HG03064 (cell line): ENCODE measurements around the gene ANKRD42.
"Not testable (repeated sequence)": the region's sequence is repeated elsewhere in the genome, so short reads cannot be mapped to it uniquely, and the experiment has no call there.

Experiments
- ATAC-seq: cut with Tn5 transposase; IDR thresholded peaks from one replicate; pipeline ENCODE4 v1.9.1; 2021; ENCODE audit warnings: low read depth; ENCODE audit not compliant: unreplicated experiment

Gene ANKRD42

DNA sequence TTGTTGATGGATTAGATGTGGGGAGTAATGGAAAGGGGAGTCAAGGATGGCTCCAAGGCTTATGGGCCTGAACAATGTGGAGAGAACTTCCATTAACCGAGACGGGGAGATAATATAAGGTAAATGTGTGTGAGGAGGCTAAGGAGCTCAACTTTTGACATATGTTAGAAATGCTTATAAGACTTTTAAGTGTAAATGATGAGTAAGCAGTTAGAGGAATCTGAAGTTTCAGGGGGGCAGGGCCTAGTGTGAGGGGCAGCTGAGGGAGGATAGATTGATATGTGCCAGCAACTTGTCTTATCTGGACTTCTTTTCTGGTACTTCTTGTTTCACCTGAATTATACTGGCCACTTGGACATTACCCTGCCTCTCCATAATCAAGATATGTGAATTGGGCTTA, 29.9 kb downstream of the ANKRD42 start:
- no peak for ATAC-seq

DNA sequence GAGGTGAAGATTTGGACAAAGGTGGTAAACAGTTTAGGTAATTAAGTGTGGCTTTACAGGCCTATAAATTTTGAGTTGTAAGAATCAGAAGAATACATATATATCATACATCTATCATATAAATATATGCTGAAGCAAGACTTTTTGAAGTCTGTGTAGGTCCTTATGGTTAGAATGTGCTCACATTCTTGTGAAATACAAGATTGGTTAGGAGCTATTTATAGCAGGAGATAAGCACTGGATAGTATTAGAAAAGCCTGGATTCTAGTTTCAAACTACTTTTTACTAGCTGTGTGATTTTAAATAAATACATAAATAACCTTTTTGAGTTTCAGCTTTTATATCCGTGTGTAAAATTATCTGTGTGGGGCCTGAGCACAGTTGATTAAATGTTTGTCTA, 42.3 kb downstream of the ANKRD42 start:
- ATAC-seq: no peak

DNA sequence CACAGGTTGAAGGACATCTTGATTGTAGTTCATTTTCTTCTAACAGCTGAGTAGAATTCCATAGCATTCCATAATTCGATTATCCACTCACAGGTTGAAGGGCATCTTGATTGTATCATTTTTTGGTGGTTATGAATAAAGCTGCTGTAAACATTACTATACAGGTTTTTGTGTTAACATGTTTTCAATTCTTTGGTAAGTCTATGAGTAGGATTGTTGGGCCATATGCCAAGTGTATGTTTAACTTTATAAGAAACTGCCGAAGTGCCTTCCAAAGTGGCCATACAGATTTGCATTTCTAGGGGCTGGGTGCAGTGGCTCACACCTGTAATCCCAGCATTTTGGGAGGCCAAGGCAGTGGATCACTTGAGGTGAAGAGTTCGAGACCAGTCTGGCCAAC, 44.6 kb downstream of the ANKRD42 start:
- ATAC-seq: no peak

DNA sequence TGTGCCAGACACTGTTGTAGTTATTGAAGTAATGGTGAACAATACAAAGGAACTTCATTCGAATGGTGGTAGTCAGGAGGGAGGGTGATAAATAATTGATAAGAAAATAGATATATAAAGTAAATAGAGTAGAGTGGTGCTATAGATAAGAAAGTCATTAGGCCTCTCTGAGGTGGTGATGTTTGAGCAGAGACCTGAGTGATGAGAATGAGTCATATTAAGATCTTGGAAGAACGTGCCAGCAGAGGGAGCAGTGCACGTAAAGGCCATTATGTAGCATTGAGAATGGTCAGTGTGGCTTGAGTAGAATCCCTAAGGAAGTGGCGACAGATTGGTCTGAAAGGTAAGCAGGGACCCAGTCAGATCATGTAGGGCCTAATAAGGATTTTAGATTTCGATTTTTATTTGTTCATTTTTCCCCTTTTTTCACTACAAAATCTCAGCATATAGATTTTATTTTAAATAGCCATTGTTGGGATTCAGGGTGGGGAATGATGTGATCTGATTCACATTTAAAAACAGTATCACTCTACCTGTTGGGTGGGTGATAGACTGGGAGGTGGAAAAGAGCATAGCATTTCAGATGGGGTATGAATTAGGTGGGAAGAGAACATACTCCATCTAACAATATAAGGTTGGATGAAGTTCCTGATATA, 47.9 kb downstream of the ANKRD42 start:
- ATAC-seq: no peak

DNA sequence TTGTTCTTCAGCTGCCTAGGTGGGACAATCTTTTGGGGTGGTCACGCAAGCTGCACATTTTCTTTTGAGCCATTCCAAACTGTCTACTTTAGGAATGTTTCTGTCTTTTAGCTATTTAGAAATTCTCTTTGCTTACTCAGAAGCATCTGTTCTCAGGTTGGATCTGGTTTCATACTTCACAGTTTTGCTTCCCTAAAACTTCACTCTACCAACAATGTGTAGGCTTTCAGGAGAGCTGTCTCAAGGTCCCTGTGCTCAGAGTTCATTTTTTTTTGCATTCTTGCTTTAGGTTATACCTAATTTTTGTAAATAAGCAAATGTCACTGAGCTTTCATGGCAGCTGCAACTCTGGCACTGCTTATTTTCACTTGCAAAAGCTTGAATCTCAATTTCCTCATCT, 55.9 kb downstream of the ANKRD42 start:
- no peak for ATAC-seq

DNA sequence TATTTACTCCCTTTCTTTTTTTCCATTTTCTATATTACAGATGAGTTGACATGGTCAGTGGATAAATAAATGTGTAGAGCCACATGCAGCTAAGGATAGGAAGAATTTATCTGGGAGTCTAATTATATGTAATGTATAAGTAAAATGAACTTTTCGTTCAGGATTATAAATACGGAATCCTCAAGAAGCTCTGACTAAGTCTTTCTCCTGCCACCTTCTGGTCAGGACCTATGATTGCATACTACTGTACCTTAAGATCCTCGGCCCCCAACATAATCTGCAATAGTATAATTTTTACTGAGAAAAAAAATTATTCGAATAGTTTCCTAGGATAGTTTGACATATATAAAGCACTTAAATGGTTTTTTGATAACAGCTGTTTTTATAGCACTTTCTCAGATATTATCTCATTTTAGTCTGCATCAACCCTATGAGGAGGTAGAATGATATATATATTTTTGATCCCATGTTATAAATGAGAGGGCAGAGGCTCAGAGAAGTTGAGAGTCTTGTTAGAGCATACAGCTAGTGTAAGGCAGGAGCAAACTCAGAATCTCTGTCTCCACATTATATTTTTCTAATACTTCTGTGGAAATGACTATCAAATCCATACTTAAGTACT, 56.6 kb downstream of the ANKRD42 start:
- no peak for ATAC-seq

DNA sequence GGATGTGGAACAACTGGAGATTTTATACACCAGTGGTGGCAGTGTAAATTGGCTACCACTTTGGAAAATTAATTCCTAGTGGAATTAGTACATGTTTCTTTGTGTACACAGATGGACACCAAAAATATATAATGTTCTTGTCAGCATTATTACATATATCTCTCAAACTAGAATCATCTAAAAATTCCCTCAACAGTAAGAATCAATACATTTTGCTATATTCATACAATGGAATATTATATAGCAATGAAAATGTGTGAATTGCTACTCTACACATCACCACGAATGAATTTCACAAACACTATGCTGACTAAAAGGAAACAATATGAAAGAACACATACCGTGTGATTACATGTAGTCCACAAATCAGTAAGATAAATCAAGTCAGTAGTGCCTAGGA, 58.8 kb downstream of the ANKRD42 start:
- ATAC-seq: no peak

DNA sequence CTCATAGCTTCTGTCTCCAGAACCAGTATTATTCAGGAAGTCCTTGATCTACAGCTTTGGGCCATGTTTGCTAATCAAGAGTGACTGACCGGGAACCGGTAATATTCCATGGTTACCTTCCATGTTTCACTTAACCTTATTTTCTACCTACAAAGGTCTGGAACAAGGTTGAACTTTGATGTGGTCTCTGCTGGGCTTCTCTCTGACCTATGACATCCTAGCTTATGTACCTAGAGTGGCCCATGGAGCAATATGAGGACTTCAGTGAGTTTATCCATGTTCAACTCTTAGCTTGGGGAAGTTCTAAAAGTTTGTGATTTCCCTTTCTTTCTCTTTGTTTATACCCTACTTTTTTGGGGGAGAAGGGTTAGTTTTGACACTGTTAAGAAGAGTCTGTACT, 59.4 kb downstream of the ANKRD42 start:
- ATAC-seq: no peak

DNA sequence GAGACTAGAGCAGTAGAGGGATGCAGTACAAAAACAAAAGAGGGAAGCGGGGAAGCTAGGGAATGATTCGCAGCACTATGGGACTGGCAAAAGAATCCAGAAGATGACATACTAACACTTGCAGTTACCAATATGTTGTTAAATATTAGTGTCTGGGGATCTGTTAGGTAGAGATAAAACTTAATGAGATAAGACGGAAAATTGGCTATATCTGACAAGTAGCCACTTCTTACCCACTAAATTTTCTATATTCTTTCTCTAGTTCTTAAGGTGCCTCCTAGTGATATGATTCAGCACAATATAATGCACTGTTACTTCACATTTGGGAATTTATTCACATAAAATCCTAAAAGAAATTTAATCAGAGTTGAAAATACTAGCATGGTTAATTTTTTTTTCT, 61.9 kb downstream of the ANKRD42 start:
- ATAC-seq: no peak

DNA sequence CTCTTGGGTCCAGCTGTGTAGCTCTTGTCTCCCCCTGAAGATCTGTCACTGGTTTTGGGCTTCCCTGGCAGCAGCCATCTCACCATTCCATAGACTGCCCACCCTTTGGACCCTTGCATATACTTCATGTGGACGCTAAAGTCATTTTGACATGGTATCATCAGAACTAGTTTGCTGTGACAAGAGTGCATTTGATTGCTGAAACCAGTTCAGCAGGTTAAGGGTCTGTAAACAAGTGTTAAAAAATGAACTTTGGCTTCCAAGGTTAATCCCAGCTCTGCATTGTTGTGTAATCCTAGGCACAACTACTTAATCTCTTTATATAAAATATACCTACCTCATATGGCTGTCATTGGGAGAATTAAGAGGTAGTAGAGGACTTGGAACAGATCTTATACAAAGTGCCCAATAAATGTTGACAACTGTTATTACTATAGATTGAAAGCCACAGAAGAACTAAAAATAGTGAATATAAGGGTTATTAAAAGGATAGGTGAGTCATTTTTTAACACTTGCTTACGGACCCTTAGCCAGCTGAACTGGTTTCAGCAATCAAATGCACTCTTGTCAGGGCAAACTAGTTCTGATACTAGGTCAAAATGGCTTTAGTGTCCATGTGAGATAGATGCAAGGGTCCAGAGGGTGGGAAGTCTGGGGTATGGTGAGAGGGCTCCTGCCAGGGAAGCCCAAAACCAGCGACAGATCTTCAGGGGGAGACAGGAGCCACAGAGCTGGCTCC, 63.3 kb downstream of the ANKRD42 start:
- ATAC-seq: no peak

DNA sequence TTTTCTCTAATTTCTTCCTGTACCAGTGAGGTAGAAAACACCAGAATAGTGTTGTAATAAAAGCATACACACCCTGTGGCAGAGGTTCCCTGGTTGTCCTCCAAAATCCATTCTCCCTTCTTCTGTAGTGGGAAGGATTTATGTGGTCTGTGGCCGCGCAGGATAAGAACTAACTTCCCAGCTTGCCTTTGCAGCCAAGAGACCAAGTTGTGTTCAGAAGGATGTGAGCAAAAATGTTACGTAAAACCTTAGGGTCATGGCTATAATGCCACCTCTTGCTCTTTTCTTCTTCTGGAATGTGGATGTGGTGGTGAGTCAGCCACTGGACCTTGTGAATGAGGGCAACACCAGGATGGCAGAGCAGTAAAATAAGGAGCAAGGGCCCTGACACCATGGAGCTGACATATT, 64.3 kb downstream of the ANKRD42 start:
- no peak for ATAC-seq

DNA sequence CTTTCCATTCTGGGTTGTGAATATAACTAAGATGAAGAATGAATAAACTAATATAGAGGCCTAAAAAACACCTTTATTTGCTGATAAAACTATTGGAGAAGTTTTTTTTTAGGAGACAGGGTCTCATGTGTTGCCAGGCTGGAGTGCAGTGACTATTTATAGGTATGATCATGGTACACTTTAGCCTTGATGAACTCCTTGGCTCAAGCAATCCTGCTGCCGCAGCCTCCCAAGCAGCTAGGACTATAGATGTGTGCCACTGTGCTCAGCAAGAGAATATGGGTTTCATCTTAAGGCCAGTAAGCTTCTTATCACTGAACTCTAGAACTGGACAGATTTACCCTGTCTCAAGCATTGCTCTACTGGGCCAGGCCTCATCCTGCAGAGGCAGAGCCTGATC, 66.0 kb downstream of the ANKRD42 start:
- ATAC-seq: no peak

DNA sequence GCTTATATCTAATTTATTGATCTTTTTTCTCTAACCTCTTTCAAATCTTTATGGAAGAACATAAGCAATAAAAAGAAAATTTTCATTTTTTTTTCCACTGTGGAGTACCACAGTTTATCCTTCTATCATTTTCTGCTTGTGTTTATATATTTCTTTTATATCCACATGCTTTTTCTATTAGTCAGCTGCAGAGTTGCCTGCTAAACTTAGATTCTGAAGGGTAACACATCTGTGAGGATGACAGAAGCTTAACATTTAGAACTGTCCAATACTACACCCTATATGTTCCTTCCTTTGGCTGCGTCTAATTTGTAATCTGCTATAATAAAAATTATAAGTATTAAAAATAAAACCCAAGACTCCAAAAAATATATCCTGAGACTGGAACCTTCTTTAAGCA, 71.8 kb downstream of the ANKRD42 start:
- no peak for ATAC-seq

DNA sequence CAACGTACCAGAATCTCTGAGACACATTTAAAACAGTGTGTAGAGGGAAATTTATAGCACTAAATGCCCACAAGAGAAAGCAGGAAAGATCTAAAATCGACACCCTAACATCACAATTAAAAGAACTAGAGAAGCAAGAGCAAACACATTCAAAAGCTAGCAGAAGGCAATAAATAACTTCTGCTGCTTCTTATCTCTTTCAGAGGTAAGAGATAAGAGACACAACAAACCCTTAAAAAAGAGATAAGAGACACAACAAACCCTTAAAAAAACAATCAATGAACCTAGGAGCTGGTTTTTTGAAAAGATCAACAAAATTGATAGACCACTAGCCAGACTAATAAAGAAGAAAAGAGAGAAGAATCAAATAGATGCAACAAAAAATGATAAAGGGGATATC, 75.6 kb downstream of the ANKRD42 start:
- ATAC-seq: not testable (repeated sequence)

DNA sequence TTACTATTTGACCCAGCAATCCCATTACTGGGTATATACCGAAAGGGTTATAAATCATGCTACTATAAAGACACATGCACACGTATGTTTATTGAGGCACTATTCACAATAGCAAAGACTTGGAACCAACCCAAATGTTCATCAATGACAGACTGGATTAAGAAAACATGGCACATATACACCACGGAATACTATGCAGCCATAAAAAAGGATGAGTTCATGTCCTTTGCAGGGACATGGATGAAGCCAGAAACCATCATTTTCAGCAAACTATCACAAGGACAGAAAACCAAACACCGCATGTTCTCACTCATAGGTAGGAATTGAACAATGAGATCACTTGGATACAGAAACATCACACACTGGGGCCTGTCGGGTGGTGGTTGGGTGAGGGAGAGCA, 78.2 kb downstream of the ANKRD42 start:
- not testable (repeated sequence) for ATAC-seq

DNA sequence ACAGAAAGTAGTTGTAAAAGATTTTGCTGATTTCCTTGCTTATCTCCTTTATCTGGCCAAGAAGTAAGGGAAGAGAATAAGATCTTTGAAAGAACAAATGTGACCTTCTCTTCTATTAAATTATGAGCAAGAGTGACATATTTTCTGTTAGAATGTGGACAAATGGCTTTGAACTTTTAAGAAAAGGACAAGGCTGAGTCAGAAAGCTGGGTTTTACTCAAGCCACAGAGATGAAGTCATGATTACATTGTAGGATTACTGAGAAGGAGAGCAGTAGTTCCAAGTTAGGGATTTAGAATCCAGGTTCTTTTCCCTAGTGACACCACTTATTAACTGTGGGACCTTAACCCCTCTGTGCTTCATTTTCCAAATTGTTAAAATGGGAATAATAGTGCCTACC, 79.1 kb downstream of the ANKRD42 start:
- no peak for ATAC-seq

DNA sequence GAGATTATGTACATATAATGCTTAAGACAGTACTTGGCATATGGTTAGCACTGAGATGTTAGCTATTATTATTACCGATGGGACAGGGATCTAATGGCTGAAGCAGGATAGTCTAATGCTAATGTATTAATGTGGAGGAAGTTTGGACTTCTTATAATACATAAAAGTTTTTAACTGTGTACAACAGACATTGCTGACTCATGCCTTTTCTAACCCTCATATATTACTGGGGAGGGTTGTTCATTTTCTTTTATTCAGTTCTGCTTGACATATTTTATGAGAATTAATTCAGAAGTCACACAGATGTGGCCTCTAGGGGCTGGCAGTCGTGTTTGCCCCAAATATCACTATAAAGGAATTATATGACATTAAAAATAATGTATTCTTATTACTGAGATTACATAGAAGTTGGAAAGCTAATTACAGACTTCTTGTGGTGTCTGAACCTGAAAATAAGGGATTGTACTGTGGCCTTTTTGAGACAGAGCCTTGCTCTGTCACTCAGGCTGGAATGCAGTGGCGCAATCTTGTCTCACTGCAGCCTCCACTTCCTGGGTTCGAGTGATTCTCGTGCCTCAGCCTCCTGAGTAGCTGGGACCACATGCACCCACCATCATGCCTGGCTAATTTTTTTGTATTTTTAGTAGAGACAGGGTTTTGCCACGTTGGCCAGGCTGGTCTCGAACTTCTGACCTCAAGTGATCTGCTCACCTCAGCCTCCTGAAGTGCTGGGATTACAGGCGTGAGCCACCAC, 82.6 kb downstream of the ANKRD42 start:
- no peak for ATAC-seq

DNA sequence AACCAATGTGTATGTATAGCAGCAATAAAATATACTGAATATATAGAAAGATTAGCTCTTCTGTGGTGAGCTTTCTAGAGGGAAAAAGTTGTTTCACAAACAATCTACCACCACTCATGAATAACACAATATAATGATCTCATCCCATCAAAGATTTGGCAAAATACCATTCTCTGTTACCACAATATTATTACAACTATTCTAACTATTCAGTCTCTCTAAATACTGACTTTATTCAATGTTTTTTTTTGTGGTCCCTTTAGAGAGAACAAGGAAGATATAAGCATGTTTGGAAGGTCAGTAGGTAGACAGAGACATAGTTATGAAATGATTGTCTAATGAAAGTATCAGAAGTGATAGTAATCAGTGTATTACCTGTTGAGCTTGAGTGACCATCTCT, 84.8 kb downstream of the ANKRD42 start:
- ATAC-seq: no peak

DNA sequence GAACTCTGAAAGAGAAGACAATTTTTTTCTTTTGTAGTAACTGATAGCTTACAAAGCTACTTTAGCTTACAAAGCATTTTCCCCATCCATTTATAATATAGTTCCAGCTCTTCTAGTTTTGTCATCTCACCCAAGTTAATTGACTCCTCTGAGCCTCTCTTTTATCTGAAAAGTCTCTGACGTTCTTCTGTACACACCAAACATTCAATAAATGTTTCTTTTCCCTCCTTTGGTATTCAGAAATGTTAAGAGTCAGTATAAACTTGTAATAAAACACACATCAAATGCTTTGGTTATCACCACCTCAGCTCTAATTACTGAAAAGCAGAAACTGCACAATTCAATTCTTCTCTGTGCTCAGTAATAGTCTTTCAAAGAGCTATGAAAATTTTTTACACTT, 86.7 kb downstream of the ANKRD42 start:
- no peak for ATAC-seq

DNA sequence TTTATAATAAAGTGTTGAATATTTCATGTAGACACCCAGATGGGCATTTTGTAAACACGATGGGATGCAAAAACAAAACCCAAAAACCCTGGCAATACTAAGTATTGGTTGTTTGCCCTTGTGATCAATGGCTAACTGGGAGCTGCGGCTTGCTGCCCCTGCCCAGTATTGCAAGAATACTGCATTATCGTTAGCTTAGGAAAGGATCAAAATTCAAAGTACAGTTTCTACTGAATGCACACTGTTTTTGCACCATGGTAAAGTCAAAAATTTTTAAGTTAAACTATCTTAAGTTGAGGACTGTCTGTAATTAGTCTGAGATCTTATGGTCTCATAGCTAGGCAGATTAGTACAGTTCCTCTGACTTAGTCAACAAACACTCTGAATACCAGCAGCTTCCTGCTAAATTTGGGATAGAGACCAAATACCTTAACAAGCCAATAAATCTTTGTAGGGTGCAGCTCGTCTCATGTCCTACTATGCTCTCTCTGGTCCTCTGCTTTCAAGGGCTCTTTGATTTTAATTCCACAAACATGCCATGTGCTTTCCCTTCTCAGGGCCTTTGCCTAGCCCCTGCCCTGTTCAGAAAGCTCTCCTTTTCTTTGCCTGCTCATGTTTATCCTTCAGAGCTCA, 88.7 kb downstream of the ANKRD42 start:
- ATAC-seq: no peak
